ENCODE measurements around the gene GNL1.
"Not testable (repeated sequence)": the region's sequence is repeated elsewhere in the genome, so short reads cannot be mapped to it uniquely, and the experiment has no call there.

Gene GNL1

DNA sequence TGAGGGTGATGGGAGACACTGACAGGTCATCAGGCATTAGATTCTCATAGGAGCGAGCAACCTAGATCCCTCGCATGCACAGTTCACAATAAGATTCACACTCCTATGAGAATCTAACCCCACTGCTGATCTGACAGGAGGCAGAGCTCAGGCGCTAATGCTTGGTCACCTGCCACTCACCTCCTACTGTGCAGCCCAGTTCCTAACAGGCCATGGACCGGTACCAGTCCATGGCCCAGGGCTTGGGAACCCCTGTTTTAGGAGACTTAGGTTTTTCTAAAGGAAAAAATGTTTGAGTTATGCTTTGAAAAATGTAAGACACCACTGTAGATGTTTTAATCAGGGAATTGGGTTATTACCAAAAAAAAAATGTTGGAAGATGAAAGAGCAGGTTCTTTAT, 60.3 kb downstream of the GNL1 start:
- no peak for DNase-seq (ENCODE audit: low read depth)

DNA sequence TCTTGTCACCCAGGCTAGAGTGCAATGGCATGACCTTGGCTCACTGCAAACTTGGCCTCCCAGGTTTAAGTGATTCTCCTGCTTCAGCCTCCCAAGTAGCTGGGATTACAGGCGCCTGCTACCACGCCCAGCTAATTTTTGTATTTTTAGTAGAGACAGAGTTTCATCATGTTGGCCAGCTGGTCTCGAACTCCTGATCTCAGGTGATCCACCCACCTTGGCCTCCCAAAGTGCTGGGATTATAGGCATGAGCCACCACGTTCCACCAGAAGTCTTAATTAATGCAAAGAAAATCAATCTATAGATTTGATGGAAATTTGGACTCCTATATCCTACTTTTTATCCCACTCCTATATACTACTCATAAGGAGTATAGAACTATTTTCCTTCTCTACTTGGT, 61.2 kb downstream of the GNL1 start:
- not testable (repeated sequence) for DNase-seq (ENCODE audit: low read depth)

DNA sequence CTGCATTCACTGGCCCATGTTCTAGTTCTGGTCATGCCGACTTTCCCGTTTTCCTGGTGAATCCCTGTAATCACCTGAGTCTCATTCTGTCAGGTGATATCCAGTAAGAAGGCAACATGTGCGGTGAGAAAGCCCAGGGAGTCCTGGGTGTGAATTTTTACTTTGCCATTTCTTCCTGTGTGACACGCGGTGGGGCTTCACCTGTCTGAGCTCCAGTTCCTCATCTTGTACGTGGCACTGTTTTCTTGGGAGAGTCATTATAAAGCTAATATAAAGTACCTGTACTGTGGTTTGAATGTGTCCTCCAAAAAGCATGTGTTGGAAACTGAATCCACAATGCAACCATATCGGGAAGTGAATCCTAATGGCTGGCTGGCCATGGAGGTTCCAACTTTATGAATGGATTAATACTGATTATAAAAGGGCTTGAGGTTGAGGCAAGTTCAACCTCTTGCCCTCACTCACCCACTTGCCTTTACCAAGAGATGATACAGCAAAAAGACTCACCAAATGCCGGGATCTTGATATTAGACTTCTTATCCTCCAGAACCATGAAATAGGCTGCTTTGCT, 61.9 kb downstream of the GNL1 start:
- DNase-seq (ENCODE audit: low read depth), result no peak

DNA sequence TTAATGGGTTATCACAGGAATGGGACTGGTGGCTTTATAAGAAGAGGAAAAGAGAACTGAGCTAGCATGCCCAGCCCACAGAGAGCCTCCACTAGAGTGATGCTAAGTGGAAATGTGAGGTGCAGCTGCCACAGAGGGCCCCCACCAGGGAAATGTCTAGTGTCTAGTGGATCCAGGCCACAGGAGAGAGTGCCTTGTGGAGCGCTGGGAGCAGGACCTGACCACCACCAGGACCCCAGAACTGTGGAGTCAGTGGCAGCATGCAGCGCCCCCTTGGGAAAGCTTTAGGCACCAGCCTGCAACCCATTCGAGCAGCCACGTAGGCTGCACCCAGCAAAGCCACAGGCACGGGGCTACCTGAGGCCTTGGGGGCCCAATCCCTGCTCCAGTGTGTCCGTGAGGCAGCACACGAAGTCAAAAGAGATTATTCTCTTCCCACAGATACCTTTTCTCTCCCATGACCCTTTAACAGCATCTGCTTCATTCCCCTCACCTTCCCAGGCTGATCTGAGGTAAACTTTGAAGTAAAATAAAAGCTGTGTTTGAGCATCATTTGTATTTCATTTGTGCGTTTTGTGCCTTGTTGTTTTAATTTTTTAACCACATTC, 62.5 kb downstream of the GNL1 start:
- no peak for DNase-seq (ENCODE audit: low read depth)

DNA sequence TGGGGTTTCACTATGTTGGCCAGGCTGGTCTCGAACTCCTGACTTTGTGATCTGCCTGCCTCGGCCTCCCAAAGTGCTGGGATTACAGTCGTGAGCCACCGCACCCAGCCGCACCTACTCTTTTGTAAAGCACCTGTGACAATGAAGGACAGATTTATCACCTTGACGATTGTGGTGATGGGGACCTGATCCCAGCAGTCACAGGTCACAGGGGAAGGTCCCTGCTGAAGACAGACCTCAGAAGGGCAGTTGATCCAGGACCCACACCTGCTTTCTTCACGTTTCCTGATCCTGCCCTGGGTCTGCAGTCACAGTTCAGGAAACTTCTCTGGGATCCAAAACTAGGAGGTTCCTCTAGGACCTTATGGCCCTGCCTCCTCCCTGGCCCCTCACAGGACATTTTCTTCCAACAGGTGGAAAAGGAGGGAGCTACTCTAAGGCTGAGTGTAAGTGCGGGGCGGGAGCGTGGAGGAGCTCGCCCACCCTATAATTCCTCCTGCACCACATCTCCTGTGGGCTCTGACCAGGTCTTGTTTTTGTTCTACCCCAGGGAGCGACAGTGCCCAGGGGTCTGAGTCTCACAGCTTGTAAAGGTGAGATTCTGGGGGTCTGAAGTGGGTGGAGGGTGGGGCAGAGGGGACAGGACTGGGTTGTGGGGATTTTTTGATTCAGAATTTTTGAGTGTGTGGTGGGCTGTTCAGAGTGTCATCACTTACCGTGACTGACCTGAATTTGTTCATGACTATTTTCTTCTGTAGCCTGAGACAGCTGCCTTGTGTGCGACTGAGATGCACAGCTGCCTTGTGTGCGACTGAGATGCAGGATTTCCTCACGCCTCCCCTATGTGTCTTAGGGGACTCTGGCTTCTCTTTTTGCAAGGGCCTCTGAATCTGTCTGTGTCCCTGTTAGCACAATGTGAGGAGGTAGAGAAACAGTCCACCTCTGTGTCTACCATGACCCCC, 64.0 kb downstream of the GNL1 start:
- DNase-seq (ENCODE audit: low read depth), result no peak
